A673 (cell line): Measurements from ENCODE around the gene CNGA2.

Experiments
- EZH2 ChIP-seq: fragments of 200-600 bp; sonication (generic); IDR thresholded peaks from 2 replicates; pipeline ENCODE4 v1.6.1; 2017; ENCODE audit warnings: borderline replicate concordance, low read depth, mild to moderate bottlenecking, mixed read lengths, antibody characterized with exemption, low read length; ENCODE audit not compliant: poor library complexity, severe bottlenecking
- TF ChIP-seq, protein P1 (sequence below): fragments of 300-800, 200-600 bp; sonication (generic); conservative IDR thresholded peaks from 2 replicates; pipeline ENCODE4 v1.5.1; 2017; ENCODE audit warnings: low read depth, mild to moderate bottlenecking, antibody characterized with exemption, low read length, moderate library complexity, mixed read lengths

DNA sequence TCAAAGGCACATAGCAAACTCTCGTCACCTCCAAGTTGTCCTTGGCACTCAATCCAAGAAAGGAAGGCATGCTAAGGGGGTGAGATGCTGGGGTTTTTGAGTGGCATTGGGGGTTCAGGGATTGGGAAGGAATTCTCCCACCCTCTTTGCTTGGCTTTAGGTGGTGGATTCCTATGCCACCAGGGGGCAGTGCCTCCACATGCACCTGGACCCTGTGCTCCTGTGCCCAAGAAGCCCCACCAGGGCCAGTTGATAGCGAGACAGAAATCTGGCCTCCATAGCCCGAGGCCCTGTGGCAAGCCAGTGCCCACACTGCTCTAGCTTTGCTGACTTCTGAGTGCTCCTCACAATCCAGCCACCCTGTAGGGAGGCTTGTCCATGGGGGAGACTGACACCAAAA lies 20.7 kb upstream of the CNGA2 start:
- TF ChIP-seq, protein P1, sequence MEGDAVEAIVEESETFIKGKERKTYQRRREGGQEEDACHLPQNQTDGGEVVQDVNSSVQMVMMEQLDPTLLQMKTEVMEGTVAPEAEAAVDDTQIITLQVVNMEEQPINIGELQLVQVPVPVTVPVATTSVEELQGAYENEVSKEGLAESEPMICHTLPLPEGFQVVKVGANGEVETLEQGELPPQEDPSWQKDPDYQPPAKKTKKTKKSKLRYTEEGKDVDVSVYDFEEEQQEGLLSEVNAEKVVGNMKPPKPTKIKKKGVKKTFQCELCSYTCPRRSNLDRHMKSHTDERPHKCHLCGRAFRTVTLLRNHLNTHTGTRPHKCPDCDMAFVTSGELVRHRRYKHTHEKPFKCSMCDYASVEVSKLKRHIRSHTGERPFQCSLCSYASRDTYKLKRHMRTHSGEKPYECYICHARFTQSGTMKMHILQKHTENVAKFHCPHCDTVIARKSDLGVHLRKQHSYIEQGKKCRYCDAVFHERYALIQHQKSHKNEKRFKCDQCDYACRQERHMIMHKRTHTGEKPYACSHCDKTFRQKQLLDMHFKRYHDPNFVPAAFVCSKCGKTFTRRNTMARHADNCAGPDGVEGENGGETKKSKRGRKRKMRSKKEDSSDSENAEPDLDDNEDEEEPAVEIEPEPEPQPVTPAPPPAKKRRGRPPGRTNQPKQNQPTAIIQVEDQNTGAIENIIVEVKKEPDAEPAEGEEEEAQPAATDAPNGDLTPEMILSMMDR = peak; percentile 65
- TF ChIP-seq EZH2 = no peak
